Urothelium cell line (cell line): ENCODE data around the gene CAPN13.
A peak's percentile ranks its signal among the peaks of the same experiment; 100 is the strongest.

ENCODE experiments used
- DNase-seq: peaks from one replicate; pipeline ENCODE4 v3.0.0; 2011; ENCODE audit warnings: low spot score, mixed read lengths
- FAIRE-seq: peaks from 2 replicates; lab custom pipeline; 2011; peaks lifted over from hg19 to GRCh38; lab: Jason Lieb, UNC

Gene CAPN13

DNA sequence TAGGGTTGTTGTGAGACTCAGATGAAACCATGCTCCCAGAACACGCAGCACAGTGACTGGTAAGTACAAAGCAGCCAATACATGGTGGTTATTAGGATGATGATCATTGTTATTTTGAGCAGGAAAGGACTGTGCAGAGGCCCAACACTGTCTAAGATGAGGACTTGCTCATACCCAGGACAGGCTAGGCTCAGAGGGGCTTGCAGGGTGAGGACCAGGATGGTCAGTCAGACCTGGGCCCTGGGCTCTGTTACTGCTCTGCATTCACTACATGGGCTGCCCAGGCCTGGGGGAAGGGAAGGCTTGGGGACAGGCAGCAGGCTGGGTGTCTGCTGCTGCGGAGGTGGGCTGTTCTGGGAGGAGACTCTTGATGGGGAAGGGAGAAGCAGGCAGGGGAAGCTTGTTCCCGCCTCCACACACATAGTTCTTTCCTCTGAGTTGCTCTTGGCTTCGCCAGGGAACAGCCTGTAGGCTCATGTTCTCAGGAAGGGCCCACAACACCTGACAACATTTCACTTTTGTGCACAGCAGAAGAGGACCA, 17.5 kb downstream of the CAPN13 start:
- no peak for FAIRE-seq
- no peak for DNase-seq

DNA sequence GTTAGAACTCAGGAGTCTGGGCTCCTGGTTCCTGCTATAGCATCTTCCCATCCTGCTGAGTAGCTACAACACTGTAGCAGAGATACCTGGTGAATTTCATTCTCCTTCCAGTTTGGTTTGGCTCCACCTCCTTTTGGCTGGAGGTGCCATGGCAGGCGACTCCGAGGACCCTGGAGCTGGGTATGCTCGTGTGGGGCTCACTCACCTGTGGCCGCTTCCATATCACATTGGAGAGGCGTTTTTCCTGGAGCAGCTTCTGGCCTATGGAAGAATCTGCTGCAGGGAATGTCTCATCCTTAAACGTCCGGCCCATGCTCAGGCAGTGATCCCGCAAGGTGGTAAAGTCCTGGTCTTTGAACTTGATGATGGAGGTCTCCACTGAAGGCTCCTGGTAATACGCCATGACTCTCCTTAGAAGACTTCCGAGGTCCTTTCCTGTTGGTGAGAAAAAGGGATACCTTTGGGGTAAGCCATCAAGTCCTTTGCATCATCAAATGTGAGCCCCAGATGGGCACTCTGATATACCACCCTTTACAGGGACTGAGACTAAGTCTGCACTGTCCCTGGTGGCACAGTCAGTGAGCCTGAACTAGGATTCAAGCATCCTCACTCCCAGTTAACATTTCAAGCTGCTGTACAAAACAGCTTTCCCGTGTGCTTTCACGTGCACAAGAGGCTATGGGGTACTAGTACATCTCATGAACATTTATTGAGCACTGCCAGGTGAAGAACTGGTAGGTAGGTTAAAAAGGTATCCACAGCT, 20.1 kb downstream of the CAPN13 start:
- DNase-seq (no peak), FAIRE-seq (no peak)

DNA sequence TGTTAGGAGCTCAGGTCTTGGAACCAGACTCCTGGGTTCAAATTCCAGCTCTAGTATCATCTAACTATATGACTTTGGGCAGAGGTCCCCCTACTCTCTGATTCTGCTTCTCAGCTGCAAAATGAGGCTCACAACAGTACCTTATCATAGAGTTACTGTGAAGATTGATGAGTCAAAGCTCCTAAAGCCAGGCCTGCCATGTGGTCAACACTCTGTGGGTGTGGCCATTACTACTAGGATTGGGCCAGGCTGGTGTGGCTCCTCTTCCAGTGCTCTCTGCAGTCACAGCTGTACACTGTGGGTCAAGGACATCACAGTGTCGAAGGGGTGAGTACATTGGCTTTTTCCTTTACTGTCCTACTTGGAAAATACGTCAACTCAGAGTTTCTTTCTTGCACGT, 22.6 kb downstream of the CAPN13 start:
- no peak for FAIRE-seq

DNA sequence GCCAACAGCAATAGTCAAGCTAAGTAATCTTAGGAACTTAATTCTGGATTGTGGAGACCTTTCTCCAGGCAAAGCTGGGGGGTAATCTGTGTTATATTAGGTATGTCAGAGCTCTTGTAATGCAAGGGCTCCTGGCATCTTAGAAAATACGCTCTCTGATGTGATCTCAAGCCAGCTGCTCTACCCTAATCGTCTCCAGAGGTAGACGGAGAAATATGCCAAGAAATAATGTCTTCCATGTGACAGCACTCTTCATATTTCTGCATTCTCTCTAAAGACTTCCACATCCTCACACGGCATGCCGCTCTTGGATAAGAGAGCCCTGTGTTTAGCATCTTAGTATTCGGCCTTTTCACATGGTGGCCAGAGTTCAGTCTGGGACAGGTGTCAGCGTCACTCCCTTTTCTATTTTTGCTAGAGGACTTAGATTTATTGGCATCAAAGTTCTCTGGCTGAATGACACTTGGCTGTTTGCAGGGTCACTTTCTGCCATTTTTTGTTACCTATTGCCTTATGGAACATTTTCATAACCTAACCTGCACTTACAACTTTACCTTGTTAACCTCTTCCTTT, 25.2 kb downstream of the CAPN13 start:
- DNase-seq (no peak), FAIRE-seq (no peak)

More for the DNA sequence above, 22.6 kb downstream of the CAPN13 start:
- DNase-seq: no peak

DNA sequence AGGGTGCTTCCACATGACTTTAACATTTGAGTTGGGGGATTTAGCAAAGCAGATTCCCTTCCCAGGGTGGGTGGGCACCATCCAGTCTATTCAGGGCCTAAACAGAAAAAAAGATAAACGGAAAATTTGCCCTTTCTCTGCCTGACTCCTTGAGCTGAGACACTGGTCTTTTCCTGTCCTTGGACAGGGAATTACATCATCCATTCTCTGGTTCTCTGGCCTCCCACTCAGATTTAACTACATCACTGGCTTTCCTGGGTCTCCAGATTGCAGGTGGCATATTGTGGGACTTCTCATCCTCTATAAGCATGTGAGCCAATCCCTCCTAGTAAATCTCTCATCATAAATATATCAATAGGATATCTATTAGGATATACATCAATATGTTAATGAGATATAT, 25.8 kb downstream of the CAPN13 start:
- FAIRE-seq (no peak), DNase-seq (no peak)

DNA sequence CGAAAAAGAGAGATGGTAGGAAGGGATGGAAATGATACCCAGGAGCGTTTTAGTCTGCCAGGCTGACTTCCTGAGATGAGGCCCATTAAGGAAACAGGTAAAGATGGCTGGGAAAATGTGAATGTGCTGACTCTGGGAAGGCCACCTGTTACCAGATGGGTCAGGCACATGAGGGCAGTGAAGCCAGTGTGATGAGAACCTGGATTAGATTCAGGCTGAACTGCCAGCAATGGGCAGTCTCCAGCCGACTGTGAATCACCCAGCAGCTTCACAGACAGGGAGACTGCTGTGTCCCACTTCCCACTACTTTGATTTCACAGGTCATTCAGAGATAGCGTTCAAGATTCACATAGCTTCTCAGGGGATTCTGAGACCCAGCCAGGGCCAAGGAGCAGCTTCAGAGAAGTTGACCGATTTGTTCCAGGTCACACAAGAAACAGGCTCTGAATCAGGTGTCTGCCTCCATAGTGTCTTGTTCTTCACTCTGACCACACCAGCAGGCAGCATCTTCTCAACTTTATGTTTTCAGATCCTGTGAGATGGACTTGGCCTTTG, 26.4 kb downstream of the CAPN13 start:
- DNase-seq: no peak
- FAIRE-seq: no peak

DNA sequence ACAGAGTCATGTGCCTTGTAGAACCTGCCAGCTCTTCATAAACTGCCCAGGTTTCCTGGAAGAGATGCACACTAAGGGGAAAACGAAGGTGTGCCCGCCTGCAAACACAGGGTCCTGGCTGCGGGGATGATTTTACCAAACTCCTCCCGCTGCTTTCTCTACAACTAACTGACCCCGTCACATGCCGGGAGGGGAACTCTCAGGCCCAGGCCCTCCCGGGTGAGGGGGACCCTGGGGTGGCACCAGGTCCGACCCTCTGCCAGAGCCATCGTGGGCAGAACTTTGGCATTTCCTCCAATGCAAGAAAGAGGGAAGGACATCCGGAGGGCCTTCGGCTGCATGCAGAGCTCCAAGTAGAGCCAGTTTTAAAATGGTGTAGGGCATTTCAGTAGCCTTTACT, 28.6 kb downstream of the CAPN13 start:
- no peak for DNase-seq
- FAIRE-seq: no peak

DNA sequence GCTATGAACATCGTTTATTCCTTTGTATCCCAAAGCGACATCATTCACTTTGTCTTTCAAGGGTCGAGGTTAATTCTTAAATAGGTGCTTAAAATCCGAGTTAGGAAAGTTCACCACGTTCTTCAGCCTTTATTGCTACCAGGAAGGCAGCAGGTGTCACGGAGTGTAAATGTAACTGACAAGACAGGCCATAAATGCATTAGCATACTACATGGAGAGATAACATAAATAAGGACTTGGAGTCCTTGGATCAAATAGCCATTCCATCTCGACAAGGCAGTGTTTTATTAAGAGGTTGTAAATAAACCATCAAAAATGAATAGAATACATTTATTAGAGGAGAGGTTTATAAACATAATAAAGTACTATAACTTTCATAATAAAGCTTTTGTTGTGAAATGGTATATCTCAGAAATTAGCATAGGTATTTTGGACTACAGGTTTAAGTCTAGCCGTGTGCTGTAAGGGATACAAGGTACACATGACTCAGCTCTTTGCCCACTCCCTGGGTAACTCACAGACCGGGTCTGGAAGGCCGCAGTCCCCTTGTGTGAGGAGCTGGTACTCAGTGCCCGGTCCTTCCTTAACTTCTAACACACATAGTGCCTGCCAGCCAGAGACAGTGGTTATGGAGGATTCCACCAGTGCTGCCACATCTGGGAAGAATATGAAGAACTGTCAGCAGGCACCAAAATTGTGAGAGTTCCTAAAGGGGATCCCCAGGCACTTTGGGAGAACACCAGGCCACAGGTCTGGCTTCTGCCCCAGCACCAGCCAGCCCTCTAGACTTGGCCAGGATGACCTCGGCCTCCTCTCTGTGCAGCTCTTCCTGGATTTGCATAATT, 29.4 kb downstream of the CAPN13 start:
- DNase-seq: no peak
- no peak for FAIRE-seq

DNA sequence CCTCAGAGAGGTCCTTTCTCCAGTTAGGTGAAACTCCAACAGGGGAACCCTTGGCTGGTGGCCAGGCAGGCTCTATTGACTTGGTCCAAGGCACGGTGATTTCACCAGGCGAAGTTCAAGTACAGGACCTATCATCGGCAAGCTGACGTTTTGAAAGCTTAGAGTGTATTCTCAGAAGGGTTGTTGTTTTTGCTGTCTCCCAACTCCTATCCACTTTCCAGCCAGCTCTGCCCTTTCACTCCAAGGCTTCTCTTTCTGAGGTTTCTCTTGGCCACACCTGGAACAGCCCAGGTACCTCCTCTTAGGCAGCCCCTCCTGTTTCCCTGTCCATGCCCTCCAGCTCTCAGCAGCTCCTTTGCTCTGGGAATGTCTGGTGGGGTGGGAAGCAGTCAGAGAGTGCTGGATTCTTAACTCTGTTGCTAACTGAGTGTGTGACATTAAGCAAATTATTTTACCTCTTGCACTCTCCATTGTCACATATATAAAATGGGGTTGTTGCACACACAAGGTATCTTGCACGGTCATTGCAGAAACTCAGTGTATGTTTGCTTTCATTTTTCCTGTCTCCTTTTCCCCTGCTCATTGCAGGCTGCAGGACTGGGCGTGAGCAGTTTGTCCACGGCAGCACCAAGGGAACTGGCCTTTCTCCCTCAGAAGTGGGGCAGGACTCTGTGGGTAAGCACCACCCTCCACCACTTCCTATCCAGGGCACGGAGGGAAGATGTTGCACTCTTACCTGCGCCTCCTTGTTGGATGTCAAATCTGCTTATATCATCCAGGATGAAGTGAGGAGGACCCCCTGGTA, 30.2 kb downstream of the CAPN13 start:
- FAIRE-seq: no peak
- no peak for DNase-seq

DNA sequence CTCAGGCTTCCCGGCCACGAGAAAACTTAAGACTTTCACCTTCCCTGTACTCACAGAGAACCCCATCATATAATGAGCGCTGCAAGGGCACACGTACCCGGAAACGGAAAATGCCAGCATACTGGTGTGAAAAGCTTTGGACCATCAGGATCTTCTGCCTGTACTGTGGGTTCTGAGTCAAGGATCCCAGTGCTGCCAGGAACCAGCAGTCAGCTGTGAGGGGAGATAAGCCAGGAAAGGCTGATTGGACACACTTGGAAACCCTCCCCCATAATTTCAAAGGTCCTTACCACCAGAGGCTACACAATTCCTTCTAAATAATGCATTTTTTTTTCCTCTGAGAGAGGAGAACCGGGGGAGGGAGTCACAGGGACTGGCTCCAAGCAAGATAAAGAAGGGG, 31.4 kb downstream of the CAPN13 start:
- no peak for FAIRE-seq
- no peak for DNase-seq

DNA sequence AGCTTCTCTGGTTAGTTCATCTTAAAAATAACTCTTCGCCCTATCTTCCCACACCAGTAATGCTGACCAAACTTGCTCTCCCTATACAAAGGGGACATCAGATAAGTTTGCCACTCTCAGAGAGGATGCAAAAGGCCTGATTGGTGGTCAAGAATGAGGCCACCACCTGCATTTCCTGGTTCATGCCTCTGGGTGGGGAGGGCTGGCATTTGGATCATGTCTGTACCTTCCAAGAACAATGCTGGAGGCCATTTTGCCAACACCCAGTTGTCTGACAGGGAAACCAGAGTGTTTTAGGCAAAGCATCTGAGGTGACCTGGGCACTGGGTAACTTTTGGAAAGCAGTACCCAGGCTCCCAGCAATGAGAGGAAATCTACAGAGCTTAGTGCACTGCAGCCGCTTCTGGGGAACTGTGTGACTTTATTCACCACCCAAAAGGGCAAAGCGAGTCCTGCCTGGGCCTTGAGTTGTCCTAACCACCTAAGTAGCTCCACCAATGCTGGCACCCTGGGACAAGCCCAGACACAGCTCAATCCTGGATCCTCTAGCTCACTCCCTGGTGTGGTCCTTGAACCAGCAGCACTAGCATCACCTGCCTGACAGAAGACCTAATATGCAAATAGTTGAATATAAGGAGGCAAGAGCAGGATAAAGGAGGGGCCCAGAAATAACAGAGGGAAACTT, 35.1 kb downstream of the CAPN13 start:
- FAIRE-seq (no peak), DNase-seq (no peak)

DNA sequence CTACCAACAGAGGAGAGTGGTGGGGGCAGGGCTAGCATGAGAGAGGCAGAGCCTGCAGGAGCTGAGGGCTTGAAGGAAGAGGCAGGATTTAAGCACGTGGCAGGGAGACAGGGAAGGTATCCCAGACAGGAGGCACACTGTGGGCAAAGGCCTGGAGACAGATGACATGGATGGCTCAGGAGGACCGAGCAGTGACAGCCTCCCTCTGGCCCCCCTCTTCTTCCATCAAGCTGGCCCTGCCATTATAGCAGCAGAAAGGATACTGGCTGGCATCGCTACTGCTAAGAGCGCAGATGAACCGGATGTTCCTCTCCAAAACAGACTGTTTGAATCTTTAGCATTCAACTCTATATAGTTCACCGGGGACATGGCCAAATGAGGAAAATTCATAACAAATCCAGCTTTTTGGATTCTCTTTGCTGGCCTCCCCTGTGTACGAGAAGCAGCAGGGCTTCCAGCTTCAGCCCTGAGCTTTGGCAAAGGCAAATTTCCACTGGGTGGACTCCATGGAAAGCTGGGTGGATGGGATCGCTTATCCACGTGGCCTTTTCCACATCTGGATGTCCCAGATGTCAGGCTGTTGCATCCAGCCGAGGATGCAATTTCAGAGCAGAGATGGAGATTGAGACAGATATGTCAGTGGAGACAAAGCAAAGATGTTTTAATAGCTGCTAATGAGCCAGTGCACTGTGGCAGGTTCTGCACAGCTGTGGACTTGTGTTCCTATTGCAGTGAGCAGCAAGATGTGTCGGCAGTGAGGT, 36.2 kb downstream of the CAPN13 start:
- FAIRE-seq (peak; percentile 61), DNase-seq (no peak)

DNA sequence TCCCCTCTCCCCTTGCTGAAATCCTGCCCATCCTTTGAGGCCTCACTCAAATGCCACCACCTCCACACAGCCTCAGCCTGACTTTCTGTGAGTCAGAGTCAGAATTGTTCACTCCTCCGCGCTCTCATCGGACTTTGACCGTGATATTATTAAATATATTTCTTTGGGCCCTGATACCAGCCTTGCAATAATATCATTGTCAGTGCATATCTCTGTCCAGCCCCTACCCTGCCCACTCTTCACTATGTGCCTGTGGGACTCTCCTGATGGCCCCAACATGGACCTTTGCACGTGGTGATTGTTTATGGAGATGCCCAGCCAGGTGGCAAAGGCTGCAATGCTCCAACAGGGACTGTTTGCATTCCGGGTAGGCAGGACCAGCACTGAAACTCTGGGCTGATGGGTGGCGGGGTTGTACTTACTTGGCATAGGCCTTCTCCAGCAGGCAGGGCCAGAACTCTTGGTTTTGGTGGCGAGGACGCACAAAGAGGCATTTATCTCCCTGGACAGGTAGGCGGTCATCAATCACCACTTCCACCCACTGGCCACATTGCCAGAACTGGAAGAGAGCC, 37.3 kb downstream of the CAPN13 start:
- DNase-seq: no peak
- no peak for FAIRE-seq

DNA sequence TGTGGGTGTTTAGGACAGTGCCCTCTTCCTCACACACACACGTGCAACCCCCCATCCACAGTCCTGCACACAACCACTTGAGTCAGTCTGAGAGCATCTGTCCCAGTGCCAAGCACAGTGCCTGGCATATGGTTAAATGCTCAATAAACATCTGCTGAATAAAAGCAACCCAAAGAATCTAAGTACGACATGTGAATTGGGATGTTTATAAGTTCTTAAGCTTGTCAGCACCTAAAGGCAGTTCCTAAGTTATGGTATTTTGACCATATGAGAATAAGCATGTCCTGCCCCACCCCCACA, 37.8 kb downstream of the CAPN13 start:
- no peak for DNase-seq
- FAIRE-seq: no peak

DNA sequence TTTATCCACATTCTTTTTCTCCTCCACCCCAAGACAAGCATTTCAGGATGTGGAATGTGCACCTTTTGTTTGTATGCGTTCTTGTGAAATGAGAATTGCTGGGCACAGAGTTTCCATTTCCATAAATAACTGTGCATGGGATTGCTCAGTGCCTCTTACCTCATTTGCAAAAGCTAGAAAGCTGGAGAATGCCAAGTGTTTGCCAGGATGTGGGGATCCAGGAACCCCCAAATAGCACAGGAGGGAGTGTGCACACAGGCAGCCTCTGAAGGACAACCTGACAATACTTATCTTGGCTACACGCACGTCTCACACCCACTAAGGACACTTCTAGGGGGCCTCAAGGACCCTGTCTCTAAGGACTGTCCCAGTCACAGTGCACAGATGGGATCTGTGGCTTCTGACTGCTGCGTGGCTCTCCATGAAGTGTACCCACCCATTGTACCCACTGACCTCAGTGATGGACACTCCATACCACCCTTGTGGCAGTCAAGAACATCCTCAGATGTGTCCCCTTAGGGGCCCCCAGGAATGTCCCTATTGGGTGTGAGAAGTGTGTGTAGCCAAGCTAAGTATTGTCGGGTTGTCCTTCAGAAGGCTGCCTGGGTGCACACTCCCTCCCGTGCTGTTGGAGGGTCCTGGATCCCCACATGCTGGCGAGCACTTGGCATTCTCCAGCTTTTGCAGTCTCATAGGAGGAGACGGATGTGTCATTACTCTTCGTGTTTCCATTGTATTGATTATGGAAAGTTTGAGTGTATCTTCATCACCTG, 38.4 kb downstream of the CAPN13 start:
- no peak for FAIRE-seq
- no peak for DNase-seq

DNA sequence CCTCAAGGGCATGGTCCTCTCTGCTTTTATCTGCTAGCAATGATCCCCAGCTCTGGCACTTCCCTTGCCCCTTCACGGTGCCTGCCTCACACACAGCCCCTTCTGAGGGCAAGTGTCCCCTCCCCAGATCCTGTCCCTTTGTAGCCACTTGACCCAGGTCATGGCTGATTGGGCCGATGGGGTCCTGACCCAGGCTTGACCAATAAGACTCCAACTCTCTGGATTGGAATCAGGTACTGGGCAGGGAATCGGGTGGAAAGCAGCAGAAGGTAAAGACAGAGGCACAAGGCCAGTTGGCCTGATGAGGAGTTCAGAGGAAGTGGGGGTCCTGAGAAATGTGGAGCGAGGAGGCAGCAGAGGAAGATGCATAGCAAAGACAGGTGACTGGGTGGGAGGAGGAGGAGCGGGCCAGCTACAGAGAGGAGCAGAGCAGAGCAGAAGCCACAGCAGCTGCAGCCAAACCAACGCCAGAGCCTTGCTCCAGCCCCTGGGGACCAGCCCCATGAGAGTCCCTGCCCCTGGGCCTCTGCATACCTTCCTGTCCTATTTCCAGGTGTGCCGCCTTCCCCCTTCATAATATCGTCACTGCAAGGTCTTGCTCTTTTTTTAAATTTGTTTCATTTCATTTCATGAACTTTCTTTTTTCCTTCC, 39.1 kb downstream of the CAPN13 start:
- no peak for FAIRE-seq
- no peak for DNase-seq

DNA sequence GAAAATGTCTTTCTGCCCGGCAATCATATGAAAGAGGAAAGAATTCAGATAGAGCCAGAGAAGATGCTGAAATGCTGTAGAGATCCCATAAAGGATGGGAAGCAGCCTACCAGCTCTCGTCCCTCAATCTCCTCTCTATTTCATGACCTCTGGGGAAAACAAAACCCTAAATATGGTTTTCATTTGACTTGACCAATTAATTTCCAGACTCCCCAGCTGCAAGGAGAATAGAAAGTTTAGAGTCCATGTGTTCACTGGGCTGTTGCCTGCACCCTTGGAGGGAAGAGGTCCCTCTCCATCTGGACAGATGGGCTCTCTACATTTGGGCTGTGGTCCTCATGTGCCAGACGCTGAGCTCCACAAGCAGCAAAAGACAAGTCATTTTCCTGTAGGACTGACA, 40.6 kb downstream of the CAPN13 start:
- DNase-seq (no peak), FAIRE-seq (no peak)
